SK-N-SH (cell line): ENCODE results near the gene CEP95. TPM values are rescaled to one million over a fixed set of nuclear protein-coding genes. Genes with fewer than 3 reads are reported as not detected.

Source experiments
- CTCF ChIA-PET: fragments of 300-600, 350-600 bp; formaldehyde crosslinking; extraction: SDS; loops from one replicate; lab custom pipeline; 2021; lab: Yijun Ruan, JAX
- POLR2A ChIA-PET: fragments of 350-600 bp; sonication (Branson Sonifier 250); formaldehyde crosslinking; extraction: SDS; loops from one replicate; lab custom pipeline; 2020; ENCODE audit warnings: antibody characterized with exemption, inconsistent platforms; lab: Yijun Ruan, JAX
- DNase-seq: peaks from one replicate; pipeline ENCODE4 v3.0.0; 2012
- H2AFZ ChIP-seq: fragments of 200-600 bp; sonication (generic); 2 replicates; pipeline ENCODE4 v1.8.1; 2016; ENCODE audit warnings: antibody characterized with exemption, mild to moderate bottlenecking, low read depth
- H3F3A ChIP-seq: fragments of 200-600 bp; sonication (generic); replicated peaks from 2 replicates; pipeline ENCODE3; 2016; ENCODE audit warnings: antibody characterized with exemption, mild to moderate bottlenecking; ENCODE audit not compliant: insufficient read depth
- H3K27ac ChIP-seq, 2 experiments: fragments of 200-500 bp in 1 of 2; fragments of 200-600 bp in 1 of 2; sonication (Bioruptor generic) in 1 of 2; sonication (generic), shearing (Covaris generic) in 1 of 2; 2 replicates each; pipeline versions ENCODE4 v1.5.1 to v1.6.1; 2014 to 2016; ENCODE audit warnings: low read depth in 2 of 2, inconsistent platforms in 1 of 2, low read length in 1 of 2, mild to moderate bottlenecking in 1 of 2, mixed read lengths in 1 of 2
- H3K27me3 ChIP-seq: fragments of 200-600 bp; sonication (generic), shearing (Covaris generic); 2 replicates; pipeline ENCODE4 v1.6.1; 2016; ENCODE audit warnings: mixed run types; ENCODE audit not compliant: insufficient read depth
- H3K36me3 ChIP-seq, 2 experiments: fragments of 200-500 bp in 1 of 2; fragments of 200-600 bp in 1 of 2; sonication (Bioruptor generic) in 1 of 2; sonication (generic) in 1 of 2; replicated peaks in 1 of 2; 2 replicates each; pipeline versions ENCODE3 to v1.5.1; 2014 to 2016; ENCODE audit warnings: low read length in 1 of 2, mild to moderate bottlenecking in 1 of 2; ENCODE audit not compliant: insufficient read depth in 2 of 2, control insufficient read depth in 1 of 2
- H3K4me1 ChIP-seq, 2 experiments: fragments of 200-500 bp in 1 of 2; fragments of 200-600 bp in 1 of 2; sonication (Bioruptor generic) in 1 of 2; sonication (generic), shearing (Covaris generic) in 1 of 2; 2 replicates each; pipeline versions ENCODE4 v1.5.1 to v1.6.1; 2014 to 2016; ENCODE audit warnings: low read depth in 1 of 2, low read length in 1 of 2, mixed run types in 1 of 2; ENCODE audit not compliant: insufficient read depth in 2 of 2, control insufficient read depth in 1 of 2
- H3K4me2 ChIP-seq: fragments of 200-600 bp; sonication (generic), shearing (Covaris generic); 2 replicates; pipeline ENCODE4 v1.6.1; 2017; ENCODE audit warnings: mixed run types
- H3K4me3 ChIP-seq, 2 experiments: fragments of 200-500 bp in 1 of 2; fragments of 200-600 bp in 1 of 2; sonication (Bioruptor generic) in 1 of 2; sonication (generic), shearing (Covaris generic) in 1 of 2; 2 replicates each; pipeline versions ENCODE4 v1.5.1 to v1.8.1; 2014 to 2016; ENCODE audit warnings: low read depth in 2 of 2, inconsistent platforms in 1 of 2, low read length in 1 of 2, mild to moderate bottlenecking in 1 of 2, mixed read lengths in 1 of 2, moderate library complexity in 1 of 2
- H3K79me2 ChIP-seq: fragments of 200-600 bp; sonication (generic); 2 replicates; pipeline ENCODE4 v1.8.1; 2017; ENCODE audit warnings: mild to moderate bottlenecking; ENCODE audit not compliant: insufficient read depth
- H3K9ac ChIP-seq: fragments of 200-600 bp; sonication (generic); 2 replicates; pipeline ENCODE4 v1.6.1; 2017; ENCODE audit warnings: mixed run types
- H3K9me2 ChIP-seq: fragments of 200-600 bp; sonication (generic); 2 replicates; pipeline ENCODE4 v1.6.1; 2017; ENCODE audit warnings: mixed run types
- H3K9me3 ChIP-seq: fragments of 200-600 bp; sonication (generic); 2 replicates; pipeline ENCODE4 v1.6.1; 2017; ENCODE audit warnings: mixed run types, mild to moderate bottlenecking, moderate library complexity
- H4K20me1 ChIP-seq: fragments of 200-600 bp; sonication (generic); 2 replicates; pipeline ENCODE4 v1.6.1; 2017; ENCODE audit warnings: mild to moderate bottlenecking, mixed run types; ENCODE audit not compliant: insufficient read depth
- EP300 ChIP-seq, 2 experiments: IDR thresholded peaks; 2 replicates each; pipeline versions ENCODE4 v1.4.0 to v1.6.1; 2012; ENCODE audit warnings: borderline replicate concordance in 1 of 2, low read depth in 1 of 2, low read length in 1 of 2
- FOSL2 ChIP-seq: IDR thresholded peaks from 2 replicates; pipeline ENCODE4 v1.4.0; 2012; ENCODE audit warnings: low read depth, mild to moderate bottlenecking, moderate library complexity, borderline replicate concordance
- GABPA ChIP-seq: IDR thresholded peaks from 2 replicates; pipeline ENCODE4 v1.4.0; 2012; ENCODE audit warnings: low read depth, mild to moderate bottlenecking
- PBX3 ChIP-seq: IDR thresholded peaks from 2 replicates; pipeline ENCODE4; 2012
- SIN3A ChIP-seq: IDR thresholded peaks from 2 replicates; pipeline ENCODE4 v1.6.1; 2012; ENCODE audit warnings: low read depth, mild to moderate bottlenecking, low read length, moderate library complexity, borderline replicate concordance
- SMC3 ChIP-seq: IDR thresholded peaks from 2 replicates; pipeline ENCODE4 v1.6.1; 2012; ENCODE audit warnings: low read depth, low read length, improper control_type of control experiment
- TAF1 ChIP-seq: IDR thresholded peaks from 2 replicates; pipeline ENCODE4 v1.6.1; 2012; ENCODE audit warnings: low read depth, mild to moderate bottlenecking, low read length, moderate library complexity, borderline replicate concordance
- USF2 ChIP-seq: fragments of 150-350 bp; IDR thresholded peaks from 2 replicates; pipeline ENCODE4 v1.6.1; 2017; ENCODE audit warnings: antibody characterized with exemption, low read length, low read depth, borderline replicate concordance
- YY1 ChIP-seq: IDR thresholded peaks from 2 replicates; pipeline ENCODE4 v1.4.0; 2012; ENCODE audit warnings: low read depth, mild to moderate bottlenecking
- WGBS: methylation state at CpG from one replicate; pipeline ENCODE4 v1.1.6; 2017; ENCODE audit warnings: low lambda C conversion rate; 5-methylcytosine and 5-hydroxymethylcytosine counted together
- polyA plus RNA-seq, 3 experiments: library from polyadenylated mRNA; depleted of rRNA; stranded (reverse); fragments of >200 nt; gene quantifications; 2 replicates each; pipeline ENCODE4 v1.2.3, GENCODE V29; 2012
- TF ChIP-seq, protein P1 (sequence below): IDR thresholded peaks from 2 replicates; pipeline ENCODE4 v1.6.1; 2012; ENCODE audit warnings: mild to moderate bottlenecking, low read depth, low read length, moderate library complexity

The CEP95 gene
- polyA plus RNA-seq, 1 of the 3 experiments (the other 2 are of a cell fraction), result 30.8 TPM

DNA sequence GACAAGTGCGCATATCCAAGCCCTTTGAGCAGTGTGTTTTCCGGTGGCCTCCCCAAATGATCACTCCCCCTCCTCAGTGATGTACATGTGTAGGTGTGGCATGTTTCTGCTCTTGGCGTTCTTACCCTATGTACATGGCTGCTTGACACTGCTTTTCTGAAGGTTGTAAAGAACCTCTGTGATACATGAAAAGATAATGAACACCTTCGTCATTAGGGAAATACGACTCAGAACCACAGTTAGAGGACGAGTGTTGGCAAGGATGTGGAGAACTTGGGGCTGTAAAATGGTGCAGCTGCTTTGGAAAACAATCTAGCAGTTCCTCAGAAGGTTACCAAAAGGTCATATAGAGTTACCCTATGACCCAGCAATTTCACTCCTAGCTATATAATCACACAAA is 28.6 kb downstream of the CEP95 start:
- ChIA-PET POLR2A (interaction anchor here (1.3 kb wide), 1 partner anchor 29 kb away, joined by 3 read pairs; the partner anchor contains the start of genes CEP95 and DDX5), CTCF (interaction anchor here (0.6 to 3.3 kb wide), 3 partner anchors 9 to 116 kb away, joined by 3 to 18 read pairs (median 6); no protein-coding TSS in a partner anchor)
- 89% methylated on average over 6 of the region's 6 CpGs for WGBS
- peaks cover 3% of the 10 kb centered on the region; the same call in 1 of the 2 replicates for H3K79me2 ChIP-seq
- H3K27me3 ChIP-seq, result no peaks in the 10 kb centered on the region
- no peaks in the 10 kb centered on the region for H3K4me1 ChIP-seq
- peaks cover 86 to 94% of the 10 kb centered on the region in 2 experiments for H3K36me3 ChIP-seq
- no peak overlapping the region for H3K4me2 ChIP-seq
- no peaks in the 10 kb centered on the region for H3K9me3 ChIP-seq
- H3K9me2 ChIP-seq, result no peaks in the 10 kb centered on the region
- no peak overlapping the region for H3K27ac ChIP-seq
- H3K9ac ChIP-seq, result no peak overlapping the region
- no peak for DNase-seq
- H4K20me1 ChIP-seq, result no peaks in the 10 kb centered on the region
- H3K4me3 ChIP-seq, result no peak overlapping the region
- H2AFZ ChIP-seq, result no peak overlapping the region
- TF ChIP-seq GABPA (no peak), FOSL2 (no peak)
- TF ChIP-seq, all 33 proteins: peak for 0
- peaks cover 98% of the 10 kb centered on the region for H3F3A ChIP-seq

DNA sequence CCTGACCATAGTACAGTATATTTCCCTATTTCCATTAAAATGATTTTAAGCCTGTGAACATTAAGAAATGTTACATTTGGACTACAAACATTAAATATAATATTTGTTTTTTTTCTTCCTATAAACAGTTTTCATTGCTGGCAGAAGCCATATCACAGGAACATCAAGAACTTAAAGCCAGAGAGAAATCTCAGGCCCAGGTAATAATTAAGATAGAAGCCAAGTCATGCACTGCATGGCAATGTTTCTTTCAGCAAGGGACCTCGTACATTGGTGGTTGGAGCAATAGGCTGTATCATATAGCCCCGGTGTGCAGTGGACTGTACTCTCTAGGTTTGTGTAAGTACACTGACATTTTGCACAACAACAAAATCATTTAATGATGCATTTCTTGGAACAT is 30.1 kb downstream of the CEP95 start:
- no peaks in the 10 kb centered on the region for H3K9me2 ChIP-seq
- no peak overlapping the region for H3K9ac ChIP-seq
- 94% methylated on average over 2 of the region's 2 CpGs for WGBS
- no peaks in the 10 kb centered on the region for H3K9me3 ChIP-seq
- no peaks in the 10 kb centered on the region; the same call in 1 of the 2 replicates for H4K20me1 ChIP-seq
- H3K27me3 ChIP-seq, result no peaks in the 10 kb centered on the region
- DNase-seq, result no peak
- no peaks in the 10 kb centered on the region for H3K4me1 ChIP-seq
- CTCF ChIA-PET, result interaction anchor here (2.7 to 3.7 kb wide), 2 partner anchors 12 to 112 kb away, joined by 10 to 13 read pairs; no protein-coding TSS in a partner anchor
- H3K36me3 ChIP-seq, result peaks cover 77 to 87% of the 10 kb centered on the region in 2 experiments
- POLR2A ChIA-PET, result interaction anchor here (1.2 kb wide), 1 partner anchor 10 kb away, joined by 3 read pairs; no protein-coding TSS in a partner anchor
- H2AFZ ChIP-seq, result no peak overlapping the region
- H3K79me2 ChIP-seq, result peaks cover 10% of the 10 kb centered on the region; the same call in 1 of the 2 replicates
- no peak overlapping the region for H3K4me3 ChIP-seq
- H3K4me2 ChIP-seq, result no peak overlapping the region
- H3K27ac ChIP-seq, result peak overlapping the region in 1 of 2 experiments; percentile 3; a peak in 1 of 4 replicates
- H3F3A ChIP-seq, result peaks cover 96% of the 10 kb centered on the region
- no peak for TF ChIP-seq SMC3
- no peak for TF ChIP-seq USF2
- TF ChIP-seq, protein P1, sequence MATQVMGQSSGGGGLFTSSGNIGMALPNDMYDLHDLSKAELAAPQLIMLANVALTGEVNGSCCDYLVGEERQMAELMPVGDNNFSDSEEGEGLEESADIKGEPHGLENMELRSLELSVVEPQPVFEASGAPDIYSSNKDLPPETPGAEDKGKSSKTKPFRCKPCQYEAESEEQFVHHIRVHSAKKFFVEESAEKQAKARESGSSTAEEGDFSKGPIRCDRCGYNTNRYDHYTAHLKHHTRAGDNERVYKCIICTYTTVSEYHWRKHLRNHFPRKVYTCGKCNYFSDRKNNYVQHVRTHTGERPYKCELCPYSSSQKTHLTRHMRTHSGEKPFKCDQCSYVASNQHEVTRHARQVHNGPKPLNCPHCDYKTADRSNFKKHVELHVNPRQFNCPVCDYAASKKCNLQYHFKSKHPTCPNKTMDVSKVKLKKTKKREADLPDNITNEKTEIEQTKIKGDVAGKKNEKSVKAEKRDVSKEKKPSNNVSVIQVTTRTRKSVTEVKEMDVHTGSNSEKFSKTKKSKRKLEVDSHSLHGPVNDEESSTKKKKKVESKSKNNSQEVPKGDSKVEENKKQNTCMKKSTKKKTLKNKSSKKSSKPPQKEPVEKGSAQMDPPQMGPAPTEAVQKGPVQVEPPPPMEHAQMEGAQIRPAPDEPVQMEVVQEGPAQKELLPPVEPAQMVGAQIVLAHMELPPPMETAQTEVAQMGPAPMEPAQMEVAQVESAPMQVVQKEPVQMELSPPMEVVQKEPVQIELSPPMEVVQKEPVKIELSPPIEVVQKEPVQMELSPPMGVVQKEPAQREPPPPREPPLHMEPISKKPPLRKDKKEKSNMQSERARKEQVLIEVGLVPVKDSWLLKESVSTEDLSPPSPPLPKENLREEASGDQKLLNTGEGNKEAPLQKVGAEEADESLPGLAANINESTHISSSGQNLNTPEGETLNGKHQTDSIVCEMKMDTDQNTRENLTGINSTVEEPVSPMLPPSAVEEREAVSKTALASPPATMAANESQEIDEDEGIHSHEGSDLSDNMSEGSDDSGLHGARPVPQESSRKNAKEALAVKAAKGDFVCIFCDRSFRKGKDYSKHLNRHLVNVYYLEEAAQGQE, result no peak
- no peak for TF ChIP-seq SIN3A
- no peak for TF ChIP-seq TAF1
- no peak for TF ChIP-seq PBX3
- TF ChIP-seq EP300 (IDR thresholded peaks at IDR 0.05; ENCODE audit: borderline replicate concordance in 1 of 2, low read depth in 1 of 2, low read length in 1 of 2), result no peak
- no peak for TF ChIP-seq YY1
